Measurements from ENCODE around the gene PKDREJ.

DNA sequence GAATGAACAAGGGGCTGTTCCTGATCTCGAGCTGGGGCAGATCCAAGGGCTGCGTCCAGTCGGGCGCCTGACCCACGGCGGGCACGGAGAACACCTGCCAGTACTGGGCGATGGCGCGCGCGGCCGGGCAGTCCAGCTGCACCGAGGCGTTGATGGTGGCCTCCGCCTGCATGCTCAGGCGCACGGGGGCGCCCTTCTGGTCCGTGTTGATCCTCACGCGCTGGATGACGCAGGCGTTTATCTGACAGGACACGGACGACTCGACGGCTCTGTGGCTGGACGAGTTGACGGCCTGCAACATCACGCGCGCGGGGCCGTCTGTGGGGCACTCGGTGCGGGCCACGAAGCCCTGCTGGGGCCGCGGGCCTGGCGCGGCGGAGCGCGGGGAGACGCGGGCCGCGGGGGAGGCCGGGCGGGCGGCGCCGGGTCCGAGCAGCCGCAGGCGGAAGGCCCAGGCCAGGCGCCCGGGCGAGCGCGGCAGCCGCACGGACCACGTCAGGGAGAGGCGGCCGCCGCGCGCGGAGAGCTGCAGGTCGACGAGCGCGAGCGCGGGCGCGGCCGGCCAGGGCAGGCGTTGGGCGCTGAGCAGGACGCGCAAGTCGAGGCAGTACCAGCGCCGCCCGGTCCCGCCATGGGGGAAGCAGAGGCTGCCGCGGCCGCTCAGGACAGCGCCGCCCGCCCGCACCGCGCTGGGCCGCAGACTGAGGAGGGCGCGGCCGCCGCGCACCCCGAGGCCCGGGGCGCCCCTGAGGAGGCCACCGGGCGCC lies 511 bp downstream of the PKDREJ start:
- TF ChIP-seq, protein P1, sequence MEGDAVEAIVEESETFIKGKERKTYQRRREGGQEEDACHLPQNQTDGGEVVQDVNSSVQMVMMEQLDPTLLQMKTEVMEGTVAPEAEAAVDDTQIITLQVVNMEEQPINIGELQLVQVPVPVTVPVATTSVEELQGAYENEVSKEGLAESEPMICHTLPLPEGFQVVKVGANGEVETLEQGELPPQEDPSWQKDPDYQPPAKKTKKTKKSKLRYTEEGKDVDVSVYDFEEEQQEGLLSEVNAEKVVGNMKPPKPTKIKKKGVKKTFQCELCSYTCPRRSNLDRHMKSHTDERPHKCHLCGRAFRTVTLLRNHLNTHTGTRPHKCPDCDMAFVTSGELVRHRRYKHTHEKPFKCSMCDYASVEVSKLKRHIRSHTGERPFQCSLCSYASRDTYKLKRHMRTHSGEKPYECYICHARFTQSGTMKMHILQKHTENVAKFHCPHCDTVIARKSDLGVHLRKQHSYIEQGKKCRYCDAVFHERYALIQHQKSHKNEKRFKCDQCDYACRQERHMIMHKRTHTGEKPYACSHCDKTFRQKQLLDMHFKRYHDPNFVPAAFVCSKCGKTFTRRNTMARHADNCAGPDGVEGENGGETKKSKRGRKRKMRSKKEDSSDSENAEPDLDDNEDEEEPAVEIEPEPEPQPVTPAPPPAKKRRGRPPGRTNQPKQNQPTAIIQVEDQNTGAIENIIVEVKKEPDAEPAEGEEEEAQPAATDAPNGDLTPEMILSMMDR (IDR thresholded peaks at IDR 0.05) = peak in 4 of 6 experiments; percentile 13 to 39 (median 20)
- no peak for TF ChIP-seq POLR2A (IDR thresholded peaks at IDR 0.05)
